HepG2 (cell line): ENCODE results near the gene TBC1D25. TPM values are rescaled to one million over a fixed set of nuclear protein-coding genes. Genes with fewer than 3 reads are reported as not detected.

Experiments used
- ARNT2 ChIP-seq: sonication (generic); formaldehyde crosslinking; IDR thresholded peaks from 2 replicates; pipeline ENCODE4 v1.8.0; 2022; ENCODE audit warnings: mild to moderate bottlenecking, low read depth, missing genetic modification reagents, moderate library complexity
- DPF2 ChIP-seq: sonication (generic); formaldehyde crosslinking; IDR thresholded peaks from 2 replicates; pipeline ENCODE4 v1.4.0; 2020; ENCODE audit warnings: mild to moderate bottlenecking, low read depth, missing genetic modification reagents, borderline replicate concordance
- FOSL2 ChIP-seq: sonication (generic); formaldehyde crosslinking; IDR thresholded peaks from 2 replicates; pipeline ENCODE4 v1.4.0; 2020; ENCODE audit warnings: missing genetic modification reagents
- HNRNPL ChIP-seq: fragments of 200-400 bp; formaldehyde crosslinking; IDR thresholded peaks from 2 replicates; pipeline ENCODE4 v1.6.1; 2017; ENCODE audit warnings: mild to moderate bottlenecking, low read depth, low read length
- IKZF1 ChIP-seq: fragments of 450-650 bp; IDR thresholded peaks from 2 replicates; pipeline ENCODE4 v1.7.1; 2016
- MED1 ChIP-seq: sonication (generic); formaldehyde crosslinking; IDR thresholded peaks from 2 replicates; pipeline ENCODE4 v1.4.0; 2020; ENCODE audit warnings: missing genetic modification reagents
- MEIS2 ChIP-seq: sonication (generic); formaldehyde crosslinking; IDR thresholded peaks from 2 replicates; pipeline ENCODE4 v1.9.0; 2021; ENCODE audit warnings: mild to moderate bottlenecking, missing genetic modification reagents
- RAD51 ChIP-seq: fragments of 450-650 bp; IDR thresholded peaks from 2 replicates; pipeline ENCODE4 v1.6.1; 2016; ENCODE audit warnings: borderline replicate concordance
- RBFOX2 ChIP-seq: fragments of 200-400 bp; formaldehyde crosslinking; IDR thresholded peaks from 2 replicates; pipeline ENCODE4 v1.6.1; 2017; ENCODE audit warnings: low read depth, mild to moderate bottlenecking, low read length
- RELA ChIP-seq: sonication (generic); formaldehyde crosslinking; IDR thresholded peaks from 2 replicates; pipeline ENCODE4 v1.4.0; 2020; ENCODE audit warnings: missing genetic modification reagents
- SP5 ChIP-seq: IDR thresholded peaks from 2 replicates; pipeline ENCODE4 v1.6.1; 2016; ENCODE audit warnings: low read depth, borderline replicate concordance
- STAT5B ChIP-seq: sonication (generic); formaldehyde crosslinking; IDR thresholded peaks from 2 replicates; pipeline ENCODE4 v1.4.0; 2020; ENCODE audit warnings: missing genetic modification reagents
- TCF12 ChIP-seq, 2 experiments: fragments of 450-650 bp in 1 of 2; sonication (generic) in 1 of 2; formaldehyde crosslinking in 1 of 2; IDR thresholded peaks; 2 replicates each; pipeline versions ENCODE4 v1.6.1 to v1.8.0; 2017 to 2022; ENCODE audit warnings: antibody characterized with exemption in 1 of 2, mild to moderate bottlenecking in 1 of 2, missing genetic modification reagents in 1 of 2, moderate library complexity in 1 of 2
- XBP1 ChIP-seq: sonication (generic); formaldehyde crosslinking; IDR thresholded peaks from 2 replicates; pipeline ENCODE4 v1.5.0; 2020; ENCODE audit warnings: missing genetic modification reagents
- ZNF275 ChIP-seq: sonication (generic); formaldehyde crosslinking; IDR thresholded peaks from 2 replicates; pipeline ENCODE4 v1.8.0; 2022; ENCODE audit warnings: missing genetic modification reagents, mild to moderate bottlenecking, inconsistent platforms, borderline replicate concordance
- ZNF292 ChIP-seq: sonication (generic); formaldehyde crosslinking; IDR thresholded peaks from 2 replicates; pipeline ENCODE4 v1.8.1; 2022; ENCODE audit warnings: mild to moderate bottlenecking, low read depth, missing genetic modification reagents, borderline replicate concordance
- ZNF382 ChIP-seq: sonication (generic); formaldehyde crosslinking; IDR thresholded peaks from 2 replicates; pipeline ENCODE4 v1.5.0; 2020; ENCODE audit warnings: missing genetic modification reagents, mild to moderate bottlenecking, borderline replicate concordance
- ZNF468 ChIP-seq: sonication (generic); formaldehyde crosslinking; IDR thresholded peaks from 2 replicates; pipeline ENCODE4 v1.8.0; 2022; ENCODE audit warnings: mild to moderate bottlenecking, moderate library complexity, missing genetic modification reagents
- ZNF563 ChIP-seq: sonication (generic); formaldehyde crosslinking; IDR thresholded peaks from 2 replicates; pipeline ENCODE4 v1.8.0; 2022; ENCODE audit warnings: mild to moderate bottlenecking, moderate library complexity, missing genetic modification reagents
- polyA plus RNA-seq, 8 experiments: library from polyadenylated mRNA; depleted of rRNA in 3 of 8; stranded (reverse) in 7 of 8; unstranded in 1 of 8; fragments of >200 nt; fragmentation: Illumina TruSeq in 4 of 8; extraction: Trizol in 4 of 8; gene quantifications; 2 replicates each; pipeline versions ENCODE4 v1.2.1 to v1.2.3, GENCODE V29; 2011 to 2016; ENCODE audit warnings: low read depth in 4 of 8, missing spikeins in 1 of 8, mixed read lengths in 1 of 8; ENCODE audit not compliant: insufficient read depth in 1 of 8
- total RNA-seq, 5 experiments: library from RNA; depleted of rRNA; stranded (reverse); fragments of >200 nt; fragmentation: Illumina TruSeq; extraction: Trizol; gene quantifications; 2 replicates each; pipeline ENCODE4 v1.2.3, GENCODE V29; 2016; ENCODE audit warnings: low read depth in 1 of 5
- TF ChIP-seq, protein P1 (sequence below): sonication (generic); formaldehyde crosslinking; IDR thresholded peaks from 2 replicates; pipeline ENCODE4 v1.4.0; 2020; ENCODE audit warnings: missing genetic modification reagents, mild to moderate bottlenecking, borderline replicate concordance
- TF ChIP-seq, protein P2 (sequence below): sonication (generic); formaldehyde crosslinking; IDR thresholded peaks from 2 replicates; pipeline ENCODE4 v1.4.0; 2020; ENCODE audit warnings: missing genetic modification reagents, borderline replicate concordance
- TF ChIP-seq, protein P3 (sequence below): sonication (generic); formaldehyde crosslinking; IDR thresholded peaks from 2 replicates; pipeline ENCODE4 v1.5.1; 2020; ENCODE audit warnings: mild to moderate bottlenecking, missing genetic modification reagents

TBC1D25 gene
- total and polyA plus RNA-seq, 2 of the 13 experiments (the other 11 are each of a cell fraction or from before 2014, with no cell fraction given): 3.5 to 4.7 TPM

- no peak for TF ChIP-seq ZNF275 (CRISPR knock-in tag)
- TF ChIP-seq HNRNPL: no peak
- no peak for TF ChIP-seq ZNF563 (CRISPR knock-in tag)
- no peak for TF ChIP-seq IKZF1
- TF ChIP-seq, protein P1, sequence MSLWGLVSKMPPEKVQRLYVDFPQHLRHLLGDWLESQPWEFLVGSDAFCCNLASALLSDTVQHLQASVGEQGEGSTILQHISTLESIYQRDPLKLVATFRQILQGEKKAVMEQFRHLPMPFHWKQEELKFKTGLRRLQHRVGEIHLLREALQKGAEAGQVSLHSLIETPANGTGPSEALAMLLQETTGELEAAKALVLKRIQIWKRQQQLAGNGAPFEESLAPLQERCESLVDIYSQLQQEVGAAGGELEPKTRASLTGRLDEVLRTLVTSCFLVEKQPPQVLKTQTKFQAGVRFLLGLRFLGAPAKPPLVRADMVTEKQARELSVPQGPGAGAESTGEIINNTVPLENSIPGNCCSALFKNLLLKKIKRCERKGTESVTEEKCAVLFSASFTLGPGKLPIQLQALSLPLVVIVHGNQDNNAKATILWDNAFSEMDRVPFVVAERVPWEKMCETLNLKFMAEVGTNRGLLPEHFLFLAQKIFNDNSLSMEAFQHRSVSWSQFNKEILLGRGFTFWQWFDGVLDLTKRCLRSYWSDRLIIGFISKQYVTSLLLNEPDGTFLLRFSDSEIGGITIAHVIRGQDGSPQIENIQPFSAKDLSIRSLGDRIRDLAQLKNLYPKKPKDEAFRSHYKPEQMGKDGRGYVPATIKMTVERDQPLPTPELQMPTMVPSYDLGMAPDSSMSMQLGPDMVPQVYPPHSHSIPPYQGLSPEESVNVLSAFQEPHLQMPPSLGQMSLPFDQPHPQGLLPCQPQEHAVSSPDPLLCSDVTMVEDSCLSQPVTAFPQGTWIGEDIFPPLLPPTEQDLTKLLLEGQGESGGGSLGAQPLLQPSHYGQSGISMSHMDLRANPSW (CRISPR knock-in tag): no peak
- TF ChIP-seq, protein P2, sequence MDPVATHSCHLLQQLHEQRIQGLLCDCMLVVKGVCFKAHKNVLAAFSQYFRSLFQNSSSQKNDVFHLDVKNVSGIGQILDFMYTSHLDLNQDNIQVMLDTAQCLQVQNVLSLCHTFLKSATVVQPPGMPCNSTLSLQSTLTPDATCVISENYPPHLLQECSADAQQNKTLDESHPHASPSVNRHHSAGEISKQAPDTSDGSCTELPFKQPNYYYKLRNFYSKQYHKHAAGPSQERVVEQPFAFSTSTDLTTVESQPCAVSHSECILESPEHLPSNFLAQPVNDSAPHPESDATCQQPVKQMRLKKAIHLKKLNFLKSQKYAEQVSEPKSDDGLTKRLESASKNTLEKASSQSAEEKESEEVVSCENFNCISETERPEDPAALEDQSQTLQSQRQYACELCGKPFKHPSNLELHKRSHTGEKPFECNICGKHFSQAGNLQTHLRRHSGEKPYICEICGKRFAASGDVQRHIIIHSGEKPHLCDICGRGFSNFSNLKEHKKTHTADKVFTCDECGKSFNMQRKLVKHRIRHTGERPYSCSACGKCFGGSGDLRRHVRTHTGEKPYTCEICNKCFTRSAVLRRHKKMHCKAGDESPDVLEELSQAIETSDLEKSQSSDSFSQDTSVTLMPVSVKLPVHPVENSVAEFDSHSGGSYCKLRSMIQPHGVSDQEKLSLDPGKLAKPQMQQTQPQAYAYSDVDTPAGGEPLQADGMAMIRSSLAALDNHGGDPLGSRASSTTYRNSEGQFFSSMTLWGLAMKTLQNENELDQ (CRISPR knock-in tag): no peak
- no peak for TF ChIP-seq TCF12 (IDR thresholded peaks at IDR 0.05)
- no peak for TF ChIP-seq TCF12 (CRISPR knock-in tag; IDR thresholded peaks at IDR 0.05)
- no peak for TF ChIP-seq DPF2 (CRISPR knock-in tag)
- TF ChIP-seq ZNF382: no peak
- TF ChIP-seq XBP1: no peak
- no peak for TF ChIP-seq SP5 (CRISPR knock-in tag)
- TF ChIP-seq RAD51: no peak
- no peak for TF ChIP-seq ARNT2 (CRISPR knock-in tag)
- no peak for TF ChIP-seq MEIS2
- no peak for TF ChIP-seq STAT5B
- no peak for TF ChIP-seq MED1
- TF ChIP-seq ZNF292: no peak
- no peak for TF ChIP-seq RBFOX2
- TF ChIP-seq, protein P3, sequence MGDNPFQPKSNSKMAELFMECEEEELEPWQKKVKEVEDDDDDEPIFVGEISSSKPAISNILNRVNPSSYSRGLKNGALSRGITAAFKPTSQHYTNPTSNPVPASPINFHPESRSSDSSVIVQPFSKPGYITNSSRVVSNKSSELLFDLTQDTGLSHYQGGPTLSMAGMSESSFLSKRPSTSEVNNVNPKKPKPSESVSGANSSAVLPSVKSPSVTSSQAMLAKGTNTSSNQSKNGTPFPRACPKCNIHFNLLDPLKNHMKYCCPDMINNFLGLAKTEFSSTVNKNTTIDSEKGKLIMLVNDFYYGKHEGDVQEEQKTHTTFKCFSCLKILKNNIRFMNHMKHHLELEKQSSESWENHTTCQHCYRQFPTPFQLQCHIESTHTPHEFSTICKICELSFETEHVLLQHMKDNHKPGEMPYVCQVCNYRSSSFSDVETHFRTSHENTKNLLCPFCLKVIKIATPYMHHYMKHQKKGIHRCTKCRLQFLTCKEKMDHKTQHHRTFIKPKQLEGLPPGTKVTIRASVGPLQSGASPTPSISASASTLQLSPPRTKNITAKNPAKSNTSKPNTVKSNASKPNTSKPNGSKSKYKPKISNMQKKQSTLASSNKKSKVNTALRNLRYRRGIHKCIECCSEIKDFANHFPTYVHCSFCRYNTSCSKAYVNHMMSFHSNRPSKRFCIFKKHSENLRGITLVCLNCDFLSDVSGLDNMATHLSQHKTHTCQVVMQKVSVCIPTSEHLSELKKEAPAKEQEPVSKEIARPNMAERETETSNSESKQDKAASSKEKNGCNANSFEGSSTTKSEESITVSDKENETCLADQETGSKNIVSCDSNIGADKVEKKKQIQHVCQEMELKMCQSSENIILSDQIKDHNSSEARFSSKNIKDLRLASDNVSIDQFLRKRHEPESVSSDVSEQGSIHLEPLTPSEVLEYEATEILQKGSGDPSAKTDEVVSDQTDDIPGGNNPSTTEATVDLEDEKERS (CRISPR knock-in tag): no peak
- TF ChIP-seq FOSL2 (CRISPR knock-in tag): no peak
- TF ChIP-seq RELA (CRISPR knock-in tag): no peak
- TF ChIP-seq ZNF468 (CRISPR knock-in tag): no peak
Measured at GRCh38 chrX:48522291-48522690, 17.2 kb upstream of the TBC1D25 start (continued).
